GM06990 (cell line): Measurements from ENCODE around the gene KIF26B.

ENCODE experiments used
- DNase-seq: peaks from one replicate; pipeline ENCODE4 v3.0.0-alpha.2; 2011; ENCODE audit not compliant: insufficient read length; ENCODE audit errors: extremely low read depth
- H3K27me3 ChIP-seq: replicated peaks from 2 replicates; pipeline ENCODE4 v1.6.0; 2011; ENCODE audit warnings: low read length; ENCODE audit not compliant: control insufficient read depth, insufficient read depth
- H3K36me3 ChIP-seq: 2 replicates; pipeline ENCODE4 v1.5.1; 2011; ENCODE audit warnings: low read length; ENCODE audit not compliant: control insufficient read depth, insufficient read depth
- H3K4me3 ChIP-seq: replicated peaks from 2 replicates; pipeline ENCODE4 v1.5.1; 2011; ENCODE audit warnings: low read depth, mild to moderate bottlenecking, control low read depth, low read length
- CTCF ChIP-seq: IDR thresholded peaks from 2 replicates; pipeline ENCODE4 v1.5.1; 2011; ENCODE audit warnings: low read length, control low read depth, mild to moderate bottlenecking, inconsistent platforms; ENCODE audit not compliant: insufficient read depth, poor library complexity, severe bottlenecking

Gene KIF26B

DNA sequence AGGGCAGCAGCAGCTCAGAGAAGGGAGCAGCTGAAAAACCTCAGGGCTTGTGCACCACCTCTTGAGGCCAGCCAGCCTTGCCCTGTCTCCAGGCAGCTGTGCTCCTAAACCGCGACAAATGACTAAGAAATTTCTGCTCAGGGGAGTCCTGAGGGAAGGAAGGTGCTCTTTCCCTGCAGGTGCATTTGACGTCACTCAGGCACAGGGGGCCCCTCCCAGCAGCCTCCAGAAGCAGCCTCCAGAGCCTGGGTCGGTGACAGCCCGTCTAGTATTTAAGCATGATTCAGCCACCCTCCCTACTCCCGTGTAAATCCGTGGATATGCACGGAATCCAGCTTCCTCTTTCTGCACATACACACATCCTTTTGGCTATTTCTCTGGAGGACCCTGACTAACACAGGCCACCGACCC, 560.5 kb downstream of the KIF26B start:
- Histone ChIP-seq H3K4me3 (no peak overlapping the region), H3K27me3 (no peaks in the 10 kb centered on the region), H3K36me3 (no peaks in the 10 kb centered on the region)
- DNase-seq: no peak
- no peak for TF ChIP-seq CTCF

GRCh38 chr1:245715970-245716369, 561.2 kb downstream of the KIF26B start:
- TF ChIP-seq CTCF: no peak
- H3K4me3 ChIP-seq: no peak overlapping the region
- no peaks in the 10 kb centered on the region for H3K36me3 ChIP-seq
- no peak for DNase-seq
- no peaks in the 10 kb centered on the region for H3K27me3 ChIP-seq

- H3K4me3 ChIP-seq: no peak overlapping the region
- H3K27me3 ChIP-seq: no peaks in the 10 kb centered on the region
- DNase-seq: no peak
- no peak for TF ChIP-seq CTCF
- no peaks in the 10 kb centered on the region for H3K36me3 ChIP-seq
Measured at GRCh38 chr1:245716561-245716960, 561.8 kb downstream of the KIF26B start.

DNA sequence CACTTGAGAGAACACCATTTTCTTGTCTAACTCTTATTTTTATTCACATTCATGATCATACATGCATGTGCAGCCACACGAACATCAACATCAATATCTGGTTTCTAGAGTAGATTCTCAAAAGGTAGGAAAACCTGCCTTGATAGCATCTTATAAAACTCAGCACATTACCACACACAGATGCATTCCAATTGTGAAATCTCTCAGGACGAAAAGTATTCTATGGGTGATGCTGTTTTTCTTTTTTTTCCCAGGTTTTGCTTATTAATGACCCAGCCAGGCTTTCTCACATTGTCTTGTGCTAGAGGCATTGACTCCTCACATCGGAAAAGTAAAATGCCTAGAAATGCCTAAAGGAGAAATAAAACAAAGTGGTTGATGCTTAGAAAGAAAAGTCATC, 562.8 kb downstream of the KIF26B start:
- Histone ChIP-seq H3K27me3 (no peaks in the 10 kb centered on the region), H3K4me3 (no peak overlapping the region), H3K36me3 (no peaks in the 10 kb centered on the region)
- DNase-seq: no peak
- no peak for TF ChIP-seq CTCF

DNA sequence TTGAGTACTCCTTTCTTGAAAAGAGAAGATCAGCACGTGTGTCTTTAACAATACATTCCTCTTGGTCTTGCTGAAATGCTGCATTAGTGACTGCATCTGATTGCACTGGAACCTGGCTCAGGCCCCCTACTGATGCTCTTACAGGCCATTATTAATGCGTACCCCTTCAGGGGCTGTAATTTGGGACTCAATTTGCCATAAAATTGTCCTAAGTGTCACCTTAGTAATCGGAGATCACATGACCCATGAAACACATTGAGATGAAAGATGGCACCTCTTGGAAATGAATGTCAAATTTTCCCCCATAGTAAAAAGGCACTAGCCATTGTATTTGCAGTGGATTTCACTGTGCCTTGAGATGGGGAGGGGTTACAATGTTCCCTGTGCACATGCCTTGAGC, 563.3 kb downstream of the KIF26B start:
- H3K36me3 ChIP-seq: no peaks in the 10 kb centered on the region
- TF ChIP-seq CTCF: no peak
- H3K4me3 ChIP-seq: no peak overlapping the region
- H3K27me3 ChIP-seq: no peaks in the 10 kb centered on the region
- DNase-seq: no peak

- Histone ChIP-seq H3K36me3 (no peaks in the 10 kb centered on the region), H3K27me3 (no peaks in the 10 kb centered on the region), H3K4me3 (no peak overlapping the region)
- no peak for TF ChIP-seq CTCF
- DNase-seq: no peak
Measured at GRCh38 chr1:245718951-245719350, 564.2 kb downstream of the KIF26B start.
